ENCODE data around the gene HCAR2.
"Not testable (repeated sequence)": the region's sequence is repeated elsewhere in the genome, so short reads cannot be mapped to it uniquely, and the experiment has no call there.

GRCh38 chr12:122701481-122701880 is 1.7 kb downstream of the HCAR2 start:
- not testable (repeated sequence) for TF ChIP-seq CTCF, POLR2A (IDR thresholded peaks at IDR 0.05)

Data from lower leg skin (tissue), 3 donors.